ENCODE data around the gene PMF1. TPM values are rescaled to one million over a fixed set of nuclear protein-coding genes. Genes with fewer than 3 reads are reported as not detected.

Gene PMF1
- 26.2 and 37.5 TPM in 2 replicates for total RNA-seq

GRCh38 chr1:156212833-156213643, at the start of gene PMF1:
PMF1 (plus strand) TSS chr1:156213007; CDS start chr1:156213016, 9 bp downstream.

DNA sequence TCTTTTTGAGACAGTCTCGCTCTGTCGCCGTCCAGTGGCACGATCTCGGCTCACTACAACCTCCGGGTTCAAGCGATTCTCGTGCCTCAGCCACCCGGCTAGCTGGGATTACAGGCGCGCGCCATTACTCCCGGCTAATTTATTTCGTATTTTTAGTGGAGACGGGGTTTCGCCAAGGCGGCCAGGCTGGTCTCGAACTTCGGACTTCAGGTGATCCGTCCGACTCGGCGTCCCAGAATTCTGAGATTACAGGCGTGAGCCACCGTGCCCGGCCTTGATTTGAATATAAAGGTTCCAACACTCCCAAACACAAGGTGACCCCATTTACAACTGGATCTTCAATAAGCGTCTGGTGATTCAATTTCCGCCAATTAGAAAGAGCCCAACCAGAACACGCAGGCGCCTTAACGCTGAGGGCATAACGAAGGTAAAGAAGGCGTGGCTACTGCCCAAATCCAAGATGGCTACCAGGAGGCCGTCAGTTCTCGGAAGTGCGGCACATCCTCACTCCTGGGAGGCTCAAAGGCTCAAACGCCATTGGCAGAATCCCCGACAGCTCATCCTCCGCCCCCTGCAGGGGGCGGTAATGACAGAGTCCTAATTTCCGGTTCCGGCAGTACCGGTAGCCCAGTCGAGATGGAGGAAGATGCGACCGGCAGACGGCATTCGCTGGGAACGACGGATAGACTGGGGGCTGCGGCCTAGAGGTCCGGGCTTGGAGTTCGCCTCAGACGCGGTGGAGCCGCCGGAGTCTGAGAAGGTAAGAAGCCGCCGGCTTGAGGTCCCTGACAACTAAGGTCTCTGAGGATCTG, 19.1 kb upstream of the PMF1 start, which contains the start of gene SLC25A44:
Gene SLC25A44 (plus strand): TSS at position 617 of the 812 bp plus-strand sequence. CDS start 5,744 bp downstream, outside the sequence.

DNA sequence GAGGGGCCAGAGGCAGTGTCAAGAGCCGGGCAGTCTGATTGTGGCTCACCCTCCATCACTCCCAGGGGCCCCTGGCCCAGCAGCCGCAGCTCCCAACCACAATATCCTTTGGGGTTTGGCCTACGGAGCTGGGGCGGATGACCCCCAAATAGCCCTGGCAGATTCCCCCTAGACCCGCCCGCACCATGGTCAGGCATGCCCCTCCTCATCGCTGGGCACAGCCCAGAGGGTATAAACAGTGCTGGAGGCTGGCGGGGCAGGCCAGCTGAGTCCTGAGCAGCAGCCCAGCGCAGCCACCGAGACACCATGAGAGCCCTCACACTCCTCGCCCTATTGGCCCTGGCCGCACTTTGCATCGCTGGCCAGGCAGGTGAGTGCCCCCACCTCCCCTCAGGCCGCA, 29.1 kb downstream of the PMF1 start, which contains the start of gene BGLAP:
Gene BGLAP (plus strand): TSS at position 259 of the 400 bp plus-strand sequence. CDS start 48 bp downstream, at position 307.

DNA sequence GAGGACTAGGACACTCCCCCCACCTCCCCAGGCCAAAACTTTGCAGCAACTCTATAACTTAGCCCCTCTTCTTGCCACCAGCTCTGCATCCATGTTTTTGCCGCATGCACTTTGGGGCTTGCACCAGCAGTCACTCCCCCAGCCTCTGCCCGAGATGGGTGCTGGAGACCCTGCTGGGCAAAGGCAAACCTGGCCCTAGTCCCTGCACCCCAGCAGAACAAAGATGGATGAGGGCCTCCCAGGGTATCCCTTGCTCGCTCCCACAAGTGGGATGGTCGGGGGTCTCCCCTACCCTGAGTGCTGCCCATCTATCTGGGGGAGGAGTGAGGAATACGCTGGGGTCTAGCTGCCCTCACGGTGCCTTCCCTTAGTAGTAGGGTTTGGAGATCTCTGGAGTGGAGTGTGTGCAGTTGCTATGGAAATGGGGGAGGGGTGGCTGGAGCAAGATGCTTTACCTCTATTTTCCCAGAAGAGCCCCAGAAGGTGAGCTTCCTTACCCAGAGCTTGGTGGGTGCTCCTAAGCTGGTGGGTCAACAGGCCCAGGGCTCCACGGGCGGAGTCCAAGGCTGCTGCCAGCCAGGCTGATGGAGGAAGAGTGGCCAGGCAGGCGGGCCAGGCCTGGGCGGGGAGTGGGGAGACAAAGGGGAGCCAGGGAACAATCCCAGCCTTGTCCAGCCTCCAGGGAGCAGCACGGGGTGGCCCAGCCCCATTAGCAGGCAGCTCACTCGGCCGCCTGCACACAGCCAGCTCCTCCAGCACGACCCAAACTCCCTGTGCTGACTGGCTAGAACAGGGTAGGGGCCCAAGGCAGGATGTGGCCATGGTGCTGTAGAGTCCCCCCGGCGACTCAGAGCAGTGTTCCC, 34.9 kb downstream of the PMF1 start, which contains the start of gene PAQR6:
Gene PAQR6 (minus strand): TSS at position 597 of the 863 bp plus-strand sequence. CDS start 1,325 bp downstream, outside the sequence.

GRCh38 chr1:156282479-156283222, 69.8 kb downstream of the PMF1 start, which contains the start of gene SMG5:
SMG5 (minus strand) TSS chr1:156282825; CDS start chr1:156282680, 145 bp downstream.

DNA sequence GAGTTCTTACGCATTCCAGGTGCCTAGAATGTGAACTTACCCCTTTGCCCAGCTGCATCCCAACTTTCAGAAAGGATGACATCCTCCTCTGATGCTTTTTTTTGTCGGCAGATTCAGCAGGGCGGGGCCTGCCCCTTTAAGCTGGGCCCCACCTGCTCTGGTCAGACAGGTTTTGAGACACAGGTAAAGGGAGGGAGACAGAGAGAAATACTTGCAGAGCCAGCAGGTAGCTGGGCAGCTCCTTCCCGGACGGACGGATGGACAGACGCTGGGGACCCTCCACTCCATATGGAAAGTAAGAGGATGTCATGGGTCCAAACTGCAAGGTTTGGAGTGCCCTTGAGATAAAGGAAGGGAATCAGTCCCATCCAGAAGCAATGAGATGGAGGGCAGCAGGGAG, 71.3 kb downstream of the PMF1 start, which contains the start of gene TMEM79:
Gene TMEM79 (plus strand): TSS at position 214 of the 400 bp plus-strand sequence. CDS start 902 bp downstream, outside the sequence.

Small RNAs within 50 kb of the gene (small RNA-seq; reads per million reads assigned to genes)
- not detected for gene RF00568

Other genes with a start within 250 kb of the PMF1 start
- 100 and 171 TPM in 2 replicates for gene ARHGEF2, start 234.5 kb upstream of the PMF1 start, total RNA-seq
- gene SSR2, start 192.1 kb upstream of the PMF1 start, total RNA-seq, result 261 and 358 TPM in 2 replicates
- gene UBQLN4, start 159.2 kb upstream of the PMF1 start, total RNA-seq, result 14.3 and 22.5 TPM in 2 replicates
- 36.4 and 50.7 TPM in 2 replicates for gene LAMTOR2, start 158.2 kb upstream of the PMF1 start, total RNA-seq
- not detected in 2 replicates for gene RAB25, start 151.8 kb upstream of the PMF1 start, total RNA-seq
- 0.73 and 1.2 TPM in 2 replicates for gene MEX3A, start 130.5 kb upstream of the PMF1 start, total RNA-seq
- gene LMNA, start 98.3 kb upstream of the PMF1 start, total RNA-seq, result 1,358 and 1,418 TPM in 2 replicates
- gene SEMA4A, start 59.4 kb upstream of the PMF1 start, total RNA-seq, result 0.37 and 0.98 TPM in 2 replicates
- gene SLC25A44, start 18.9 kb upstream of the PMF1 start, total RNA-seq, result 12.1 and 17.0 TPM in 2 replicates
- 0.37 and 0.39 TPM in 2 replicates for gene BGLAP, start 29.2 kb downstream of the PMF1 start, total RNA-seq
- 0.37 and 0.59 TPM in 2 replicates for gene PAQR6, start 35.0 kb downstream of the PMF1 start, total RNA-seq
- gene SMG5, start 69.8 kb downstream of the PMF1 start, total RNA-seq, result 27.6 and 44.8 TPM in 2 replicates
- 1.5 and 2.3 TPM in 2 replicates for gene TMEM79, start 71.3 kb downstream of the PMF1 start, total RNA-seq
- 54.3 and 69.4 TPM in 2 replicates for gene GLMP, start 82.7 kb downstream of the PMF1 start, total RNA-seq
- gene VHLL, start 86.3 kb downstream of the PMF1 start, total RNA-seq, result 0.39 TPM in 1 of 2 replicates, not detected in the other
- 481 and 491 TPM in 2 replicates for gene CCT3, start 125.3 kb downstream of the PMF1 start, total RNA-seq
- 0.20 and 0.37 TPM in 2 replicates for gene TSACC, start 125.5 kb downstream of the PMF1 start, total RNA-seq
- gene RHBG, start 156.2 kb downstream of the PMF1 start, total RNA-seq, result not detected in 2 replicates

Measured in subcutaneous preadipocyte (primary cell).